RCC 7860 (cell line): Measurements from ENCODE around the gene CRKL.

Experiments used
- DNase-seq: peaks from one replicate; pipeline ENCODE4 v3.0.0-alpha.2; 2015; ENCODE audit warnings: low spot score
- FAIRE-seq: peaks from 2 replicates; lab custom pipeline; 2012; peaks lifted over from hg19 to GRCh38; lab: Jason Lieb, UNC

Gene CRKL

GRCh38 chr22:20993304-20994127, 76.3 kb downstream of the CRKL start:
- FAIRE-seq: no peak
- DNase-seq: no peak

DNA sequence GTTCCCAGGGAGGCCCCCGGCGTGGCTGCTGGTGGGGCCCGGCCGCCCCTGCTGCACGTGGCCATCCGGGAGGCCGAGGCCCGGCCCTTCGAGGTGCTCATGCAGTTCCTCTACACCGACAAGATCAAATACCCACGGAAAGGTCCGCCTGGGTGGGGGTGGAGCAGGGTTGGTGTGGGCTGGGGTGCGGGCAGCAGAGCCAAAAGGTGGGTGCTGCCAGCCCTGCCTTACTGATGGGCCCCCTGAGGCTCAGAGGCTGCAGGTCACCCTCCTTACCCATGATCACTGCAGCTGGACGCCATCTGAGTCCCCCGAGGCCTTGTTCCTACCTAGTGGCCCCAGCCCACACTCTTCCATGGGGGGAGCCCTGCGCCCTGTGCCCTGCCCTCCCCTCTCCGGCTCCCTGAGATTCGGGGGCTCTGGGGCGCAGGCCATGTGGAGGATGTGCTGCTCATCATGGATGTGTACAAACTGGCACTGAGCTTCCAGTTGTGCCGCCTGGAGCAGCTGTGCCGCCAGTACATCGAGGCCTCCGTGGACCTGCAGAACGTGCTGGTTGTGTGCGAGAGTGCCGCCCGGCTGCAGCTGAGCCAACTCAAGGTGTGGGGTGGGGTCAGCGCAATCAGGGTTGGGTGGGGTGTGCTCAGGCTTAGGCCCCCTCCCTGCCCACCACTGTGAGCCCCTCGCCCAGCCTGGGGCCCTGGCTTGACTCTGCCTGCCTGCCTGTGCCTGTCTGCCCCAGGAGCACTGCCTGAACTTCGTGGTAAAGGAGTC, 77.1 kb downstream of the CRKL start:
- no peak for FAIRE-seq
- no peak for DNase-seq

GRCh38 chr22:20994902-20995241, 77.7 kb downstream of the CRKL start:
- no peak for FAIRE-seq

GRCh38 chr22:20995329-20996030, 78.3 kb downstream of the CRKL start:
- DNase-seq (no peak), FAIRE-seq (no peak)

More at GRCh38 chr22:20994902-20995241, 77.7 kb downstream of the CRKL start:
- DNase-seq: no peak

GRCh38 chr22:20996031-20996410, 78.8 kb downstream of the CRKL start:
- no peak for DNase-seq
- no peak for FAIRE-seq

GRCh38 chr22:20996598-20997535, 79.7 kb downstream of the CRKL start:
- no peak for FAIRE-seq
- DNase-seq: no peak

GRCh38 chr22:20997536-20998257, 80.5 kb downstream of the CRKL start:
- FAIRE-seq: no peak

GRCh38 chr22:20998411-20999336, 81.5 kb downstream of the CRKL start:
- FAIRE-seq (no peak), DNase-seq (no peak)

More at GRCh38 chr22:20997536-20998257, 80.5 kb downstream of the CRKL start:
- no peak for DNase-seq

- FAIRE-seq: no peak
- no peak for DNase-seq
Measured at GRCh38 chr22:20999350-21000206, 82.4 kb downstream of the CRKL start.

- DNase-seq (no peak), FAIRE-seq (no peak)
Measured at GRCh38 chr22:21000207-21000986, 83.2 kb downstream of the CRKL start.

- FAIRE-seq (no peak), DNase-seq (no peak)
Measured at GRCh38 chr22:21000987-21001600, 83.9 kb downstream of the CRKL start.

GRCh38 chr22:21001601-21002325, 84.6 kb downstream of the CRKL start, which contains the start of gene THAP7:
TSS of gene THAP7 (minus strand) at chr22:21002118. CDS start at chr22:21001911, 207 bp downstream.
- FAIRE-seq: peak; percentile 58
- peak; percentile 89 for DNase-seq
